HCT116 (cell line): ENCODE data around the gene POMT2.

Source experiments
- EZH2 ChIP-seq: fragments of 200-600 bp; sonication (generic); IDR thresholded peaks from 2 replicates; pipeline ENCODE4 v1.6.1; 2017; ENCODE audit warnings: antibody characterized with exemption, mixed run types
- JUND ChIP-seq: IDR thresholded peaks from 2 replicates; pipeline ENCODE4 v1.6.1; 2012
- POLR2A ChIP-seq: IDR thresholded peaks from 2 replicates; pipeline ENCODE4 v1.7.0; 2011; ENCODE audit warnings: borderline replicate concordance; ENCODE audit not compliant: insufficient read depth, insufficient read length; ENCODE audit errors: extremely low read depth
- POLR2AphosphoS5 ChIP-seq: IDR thresholded peaks from 2 replicates; pipeline ENCODE4 v1.6.1; 2011; ENCODE audit warnings: mild to moderate bottlenecking, low read depth, low read length, moderate library complexity
- RAD21 ChIP-seq: IDR thresholded peaks from 2 replicates; pipeline ENCODE4 v1.6.1; 2012; ENCODE audit warnings: low read depth, mild to moderate bottlenecking
- SIN3A ChIP-seq: IDR thresholded peaks from 2 replicates; pipeline ENCODE4 v1.6.1; 2012; ENCODE audit warnings: low read depth
- TCF7L2 ChIP-seq: IDR thresholded peaks from 2 replicates; pipeline ENCODE4 v1.7.0; 2011; ENCODE audit warnings: borderline replicate concordance, inconsistent platforms; ENCODE audit not compliant: insufficient read depth, insufficient read length; ENCODE audit errors: extremely low read depth
- TF ChIP-seq, protein P1 (sequence below), 3 experiments: fragments of 200-600 bp in 1 of 3; sonication (generic) in 1 of 3; IDR thresholded peaks in 2 of 3; conservative IDR thresholded peaks in 1 of 3; 2 replicates each; pipeline ENCODE4 v1.5.1; 2012 to 2017; ENCODE audit warnings: low read depth in 2 of 3, low read length in 2 of 3, antibody characterized with exemption in 1 of 3, borderline replicate concordance in 1 of 3, control low read depth in 1 of 3, mild to moderate bottlenecking in 1 of 3, mixed read lengths in 1 of 3, mixed run types in 1 of 3, moderate library complexity in 1 of 3; ENCODE audit not compliant: insufficient read depth in 1 of 3
- TF ChIP-seq, protein P2 (sequence below): IDR thresholded peaks from 2 replicates; pipeline ENCODE4 v1.6.1; 2011; ENCODE audit warnings: mild to moderate bottlenecking, low read length, moderate library complexity; ENCODE audit not compliant: insufficient replicate concordance; ENCODE audit errors: extremely low read depth

- TF ChIP-seq POLR2A (no peak), EZH2 (no peak), TCF7L2 (no peak), RAD21 (no peak), SIN3A (no peak), POLR2AphosphoS5 (no peak), JUND (no peak)
- TF ChIP-seq, protein P1, sequence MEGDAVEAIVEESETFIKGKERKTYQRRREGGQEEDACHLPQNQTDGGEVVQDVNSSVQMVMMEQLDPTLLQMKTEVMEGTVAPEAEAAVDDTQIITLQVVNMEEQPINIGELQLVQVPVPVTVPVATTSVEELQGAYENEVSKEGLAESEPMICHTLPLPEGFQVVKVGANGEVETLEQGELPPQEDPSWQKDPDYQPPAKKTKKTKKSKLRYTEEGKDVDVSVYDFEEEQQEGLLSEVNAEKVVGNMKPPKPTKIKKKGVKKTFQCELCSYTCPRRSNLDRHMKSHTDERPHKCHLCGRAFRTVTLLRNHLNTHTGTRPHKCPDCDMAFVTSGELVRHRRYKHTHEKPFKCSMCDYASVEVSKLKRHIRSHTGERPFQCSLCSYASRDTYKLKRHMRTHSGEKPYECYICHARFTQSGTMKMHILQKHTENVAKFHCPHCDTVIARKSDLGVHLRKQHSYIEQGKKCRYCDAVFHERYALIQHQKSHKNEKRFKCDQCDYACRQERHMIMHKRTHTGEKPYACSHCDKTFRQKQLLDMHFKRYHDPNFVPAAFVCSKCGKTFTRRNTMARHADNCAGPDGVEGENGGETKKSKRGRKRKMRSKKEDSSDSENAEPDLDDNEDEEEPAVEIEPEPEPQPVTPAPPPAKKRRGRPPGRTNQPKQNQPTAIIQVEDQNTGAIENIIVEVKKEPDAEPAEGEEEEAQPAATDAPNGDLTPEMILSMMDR (IDR thresholded peaks at IDR 0.05 in 2 of 3, conservative IDR thresholded peaks at IDR 0.05 in 1 of 3; ENCODE audit: borderline replicate concordance in 1 of 3, insufficient read depth in 1 of 3, low read depth in 2 of 3, low read length in 2 of 3) = no peak
- TF ChIP-seq, protein P2, sequence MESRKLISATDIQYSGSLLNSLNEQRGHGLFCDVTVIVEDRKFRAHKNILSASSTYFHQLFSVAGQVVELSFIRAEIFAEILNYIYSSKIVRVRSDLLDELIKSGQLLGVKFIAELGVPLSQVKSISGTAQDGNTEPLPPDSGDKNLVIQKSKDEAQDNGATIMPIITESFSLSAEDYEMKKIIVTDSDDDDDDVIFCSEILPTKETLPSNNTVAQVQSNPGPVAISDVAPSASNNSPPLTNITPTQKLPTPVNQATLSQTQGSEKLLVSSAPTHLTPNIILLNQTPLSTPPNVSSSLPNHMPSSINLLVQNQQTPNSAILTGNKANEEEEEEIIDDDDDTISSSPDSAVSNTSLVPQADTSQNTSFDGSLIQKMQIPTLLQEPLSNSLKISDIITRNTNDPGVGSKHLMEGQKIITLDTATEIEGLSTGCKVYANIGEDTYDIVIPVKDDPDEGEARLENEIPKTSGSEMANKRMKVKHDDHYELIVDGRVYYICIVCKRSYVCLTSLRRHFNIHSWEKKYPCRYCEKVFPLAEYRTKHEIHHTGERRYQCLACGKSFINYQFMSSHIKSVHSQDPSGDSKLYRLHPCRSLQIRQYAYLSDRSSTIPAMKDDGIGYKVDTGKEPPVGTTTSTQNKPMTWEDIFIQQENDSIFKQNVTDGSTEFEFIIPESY = no peak
Measured at GRCh38 chr14:77335576-77335975, 14.9 kb upstream of the POMT2 start.
